Eye (tissue), 1 donor: ENCODE results near the gene CABP2.

ENCODE experiments used
- DNase-seq: peaks from one replicate; pipeline ENCODE4 v3.0.0-alpha.2; 2015

Gene CABP2

GRCh38 chr11:67470337-67471002 lies 52.8 kb downstream of the CABP2 start:
- DNase-seq: no peak

DNA sequence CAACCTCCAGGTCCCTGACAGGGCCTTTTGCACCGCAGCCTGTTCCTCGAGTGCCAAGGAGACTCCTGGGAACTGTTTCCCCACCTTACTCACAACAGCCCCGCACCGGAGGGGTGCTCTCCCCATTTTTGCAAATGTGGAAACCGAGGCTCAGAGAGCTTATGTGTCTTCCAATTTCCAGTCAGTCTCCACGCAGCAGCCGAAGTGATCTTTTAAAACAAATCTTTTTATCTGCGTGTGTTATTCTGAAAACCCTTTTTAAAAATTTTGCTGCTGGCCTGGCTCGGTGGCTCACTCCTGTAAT lies 53.8 kb downstream of the CABP2 start:
- DNase-seq: no peak
